HFFc6 (cell line): ENCODE results near the gene CCDC9B. TPM values are rescaled to one million over a fixed set of nuclear protein-coding genes. Genes with fewer than 3 reads are reported as not detected.

Source experiments
- DNase-seq: peaks from one replicate; pipeline ENCODE4 v3.0.0-alpha.2; 2018
- H3K27ac Mint-ChIP-seq: 2 replicates; pipeline ENCODE4 v1.8.0; 2020; ENCODE audit warnings: mild to moderate bottlenecking, mixed read lengths
- H3K27me3 Mint-ChIP-seq: 2 replicates; pipeline ENCODE4 v1.8.0; 2021; ENCODE audit warnings: mild to moderate bottlenecking, moderate library complexity, mixed read lengths; ENCODE audit not compliant: insufficient read depth
- H3K36me3 Mint-ChIP-seq: 2 replicates; pipeline ENCODE4 v1.8.0; 2021; ENCODE audit warnings: low read depth, mixed read lengths
- H3K4me1 Mint-ChIP-seq: 2 replicates; pipeline ENCODE4 v1.8.0; 2020; ENCODE audit warnings: low read depth, mixed read lengths
- H3K4me3 Mint-ChIP-seq: 2 replicates; pipeline ENCODE4 v1.8.0; 2020; ENCODE audit warnings: mild to moderate bottlenecking, moderate library complexity, mixed read lengths
- H3K9me3 Mint-ChIP-seq: 2 replicates; pipeline ENCODE4 v1.8.0; 2020; ENCODE audit warnings: mild to moderate bottlenecking, mixed read lengths
- CTCF ChIP-seq: fragments of 200-600 bp; sonication (generic); IDR thresholded peaks from 2 replicates; pipeline ENCODE4 v1.5.0; 2021; ENCODE audit warnings: antibody characterized with exemption, mild to moderate bottlenecking
- total RNA-seq, 6 experiments: library from RNA; stranded (reverse); fragmentation: NEBNext Ultra II Directional; extraction: Animal tissue kit (Norgen Biotek cat#: 25700); gene quantifications; 2 replicates in 1 of 6; 3 replicates in 5 of 6; pipeline ENCODE4 v1.2.3, GENCODE V29; 2021

CCDC9B gene
- total RNA-seq, 6 experiments from 2014 or later, result 54.3 to 92.3 (median 57.9) TPM

- Mint-ChIP-seq H3K4me1 (peaks cover 75% of the 10 kb centered on the region), H3K4me3 (no peak overlapping the region), H3K9me3 (no peaks in the 10 kb centered on the region), H3K27ac (no peak overlapping the region; the same call in 1 of the 2 replicates), H3K36me3 (peaks cover 20% of the 10 kb centered on the region; the same call in 1 of the 2 replicates), H3K27me3 (peaks cover 7% of the 10 kb centered on the region)
- DNase-seq, result no peak
- no peak for TF ChIP-seq CTCF
These were observed 10.3 kb downstream of the CCDC9B start for GRCh38 chr15:40330368-40330836.

GRCh38 chr15:40329804-40330203, 10.9 kb downstream of the CCDC9B start:
- peak overlapping the region; percentile 6; the same call in 1 of the 2 replicates for H3K27ac Mint-ChIP-seq
- H3K27me3 Mint-ChIP-seq, result peaks cover 7% of the 10 kb centered on the region
- peaks cover 25% of the 10 kb centered on the region; the same call in 1 of the 2 replicates for H3K36me3 Mint-ChIP-seq
- DNase-seq, result no peak
- H3K4me3 Mint-ChIP-seq, result no peak overlapping the region
- no peaks in the 10 kb centered on the region for H3K9me3 Mint-ChIP-seq
- peaks cover 81% of the 10 kb centered on the region for H3K4me1 Mint-ChIP-seq
- TF ChIP-seq CTCF, result no peak

- peak overlapping the region; percentile 71 for H3K27ac Mint-ChIP-seq
- peaks cover 73% of the 10 kb centered on the region for H3K4me1 Mint-ChIP-seq
These were observed 12.0 kb downstream of the CCDC9B start for GRCh38 chr15:40328751-40329150.

GRCh38 chr15:40328176-40328575, 12.6 kb downstream of the CCDC9B start:
- TF ChIP-seq CTCF, result no peak
- Mint-ChIP-seq H3K27me3 (peaks cover 7% of the 10 kb centered on the region; the same call in 1 of the 2 replicates), H3K4me3 (peak overlapping the region; percentile 7), H3K36me3 (peaks cover 20% of the 10 kb centered on the region; the same call in 1 of the 2 replicates), H3K27ac (peak overlapping the region; percentile 71), H3K9me3 (no peaks in the 10 kb centered on the region), H3K4me1 (peaks cover 68% of the 10 kb centered on the region)
- DNase-seq, result peak; percentile 19

More at GRCh38 chr15:40328751-40329150, 12.0 kb downstream of the CCDC9B start:
- H3K36me3 Mint-ChIP-seq, result peaks cover 20% of the 10 kb centered on the region; the same call in 1 of the 2 replicates
- TF ChIP-seq CTCF, result no peak
- H3K4me3 Mint-ChIP-seq, result no peak overlapping the region; the same call in 1 of the 2 replicates
- no peak for DNase-seq
- H3K9me3 Mint-ChIP-seq, result no peaks in the 10 kb centered on the region
- peaks cover 7% of the 10 kb centered on the region; the same call in 1 of the 2 replicates for H3K27me3 Mint-ChIP-seq

- H3K4me3 Mint-ChIP-seq, result no peak overlapping the region
- H3K36me3 Mint-ChIP-seq, result peaks cover 15% of the 10 kb centered on the region; the same call in 1 of the 2 replicates
- peaks cover 7% of the 10 kb centered on the region; the same call in 1 of the 2 replicates for H3K27me3 Mint-ChIP-seq
- H3K4me1 Mint-ChIP-seq, result peaks cover 64% of the 10 kb centered on the region
- H3K27ac Mint-ChIP-seq, result peak overlapping the region; percentile 27; the same call in 1 of the 2 replicates
- no peaks in the 10 kb centered on the region for H3K9me3 Mint-ChIP-seq
- TF ChIP-seq CTCF, result no peak
- no peak for DNase-seq
These were observed 13.3 kb downstream of the CCDC9B start for GRCh38 chr15:40327457-40327856.
